ENCODE results near the gene WDR4.

DNA sequence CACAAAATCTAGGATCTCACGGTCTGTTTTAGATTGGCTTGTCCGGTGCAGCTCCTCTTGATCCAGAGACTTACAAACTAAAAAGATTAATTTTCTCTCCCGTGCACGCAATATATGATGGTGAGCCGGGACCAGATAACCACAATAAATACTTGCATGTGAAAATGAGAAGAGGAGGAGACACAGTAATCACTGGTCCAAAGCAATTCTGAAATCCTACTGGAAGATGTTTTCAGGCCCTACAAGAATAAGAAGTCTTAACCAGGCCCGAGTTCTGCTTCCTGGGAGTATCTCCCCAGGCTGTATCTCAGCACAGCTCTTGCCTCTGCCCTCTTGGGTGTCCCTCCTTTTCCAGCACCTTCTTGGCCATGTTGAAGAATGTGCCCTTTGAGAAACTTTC lies 1.0 kb upstream of the WDR4 start:
- TF ChIP-seq, protein P1, sequence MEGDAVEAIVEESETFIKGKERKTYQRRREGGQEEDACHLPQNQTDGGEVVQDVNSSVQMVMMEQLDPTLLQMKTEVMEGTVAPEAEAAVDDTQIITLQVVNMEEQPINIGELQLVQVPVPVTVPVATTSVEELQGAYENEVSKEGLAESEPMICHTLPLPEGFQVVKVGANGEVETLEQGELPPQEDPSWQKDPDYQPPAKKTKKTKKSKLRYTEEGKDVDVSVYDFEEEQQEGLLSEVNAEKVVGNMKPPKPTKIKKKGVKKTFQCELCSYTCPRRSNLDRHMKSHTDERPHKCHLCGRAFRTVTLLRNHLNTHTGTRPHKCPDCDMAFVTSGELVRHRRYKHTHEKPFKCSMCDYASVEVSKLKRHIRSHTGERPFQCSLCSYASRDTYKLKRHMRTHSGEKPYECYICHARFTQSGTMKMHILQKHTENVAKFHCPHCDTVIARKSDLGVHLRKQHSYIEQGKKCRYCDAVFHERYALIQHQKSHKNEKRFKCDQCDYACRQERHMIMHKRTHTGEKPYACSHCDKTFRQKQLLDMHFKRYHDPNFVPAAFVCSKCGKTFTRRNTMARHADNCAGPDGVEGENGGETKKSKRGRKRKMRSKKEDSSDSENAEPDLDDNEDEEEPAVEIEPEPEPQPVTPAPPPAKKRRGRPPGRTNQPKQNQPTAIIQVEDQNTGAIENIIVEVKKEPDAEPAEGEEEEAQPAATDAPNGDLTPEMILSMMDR (conservative IDR thresholded peaks at IDR 0.05; ENCODE audit: low read depth, low read length): no peak
- TF ChIP-seq EZH2 (IDR thresholded peaks at IDR 0.05; ENCODE audit: low read length, unreplicated experiment): no peak

All from PC-3 (cell line).